ENCODE data around the gene GIT1. TPM values are rescaled to one million over a fixed set of nuclear protein-coding genes. Genes with fewer than 3 reads are reported as not detected.

GIT1 gene
- total and polyA plus RNA-seq, 8 donors: 17.7 to 67.2 (median 28.7) TPM

GRCh38 chr17:29557739-29558116, 31.7 kb downstream of the GIT1 start:
- no peak overlapping the region for H3K4me3 ChIP-seq
- H3K36me3 ChIP-seq: peaks cover 0 to 16% (median 13%) of the 10 kb centered on the region in 4 donors
- TF ChIP-seq POLR2AphosphoS5 (IDR thresholded peaks at IDR 0.05): no peak
- no peak for TF ChIP-seq CTCF (IDR thresholded peaks at IDR 0.05)
- no peak for TF ChIP-seq EP300 (IDR thresholded peaks at IDR 0.05)
- TF ChIP-seq POLR2A (IDR thresholded peaks at IDR 0.05): no peak
- H3K27ac ChIP-seq: no peak overlapping the region
- H3K4me1 ChIP-seq: peaks cover 0 to 46% (median 22%) of the 10 kb centered on the region in 4 donors
- H3K27me3 ChIP-seq: no peaks in the 10 kb centered on the region
- DNase-seq: no peak
- intact Hi-C loops (cut with DNase I; ENCODE audit: low total_unique reads): no loop called here
- H3K9me3 ChIP-seq: no peaks in the 10 kb centered on the region

- WGBS, 5 donors: 68 to 79% (median 75%) methylated on average over 1 of the region's 1 CpG
- TF ChIP-seq CTCF (IDR thresholded peaks at IDR 0.05): no peak
- TF ChIP-seq EP300 (IDR thresholded peaks at IDR 0.05): no peak
- no peak for TF ChIP-seq POLR2A (IDR thresholded peaks at IDR 0.05)
- TF ChIP-seq POLR2AphosphoS5 (IDR thresholded peaks at IDR 0.05): no peak
- peaks cover 0 to 41% (median 20%) of the 10 kb centered on the region in 4 donors for H3K4me1 ChIP-seq
Observed at GRCh38 chr17:29557085-29557738, 32.2 kb downstream of the GIT1 start.

GRCh38 chr17:29555840-29556239, 33.6 kb downstream of the GIT1 start:
- no peaks in the 10 kb centered on the region for H3K27me3 ChIP-seq
- no peak overlapping the region for H3K27ac ChIP-seq
- intact Hi-C loops (cut with DNase I; ENCODE audit: low total_unique reads): no loop called here
- no peaks in the 10 kb centered on the region for H3K36me3 ChIP-seq
- H3K4me1 ChIP-seq: peaks cover 0 to 27% (median 15%) of the 10 kb centered on the region in 4 donors
- 24 to 54% (median 40%) methylated on average over 3 of the region's 3 CpGs for WGBS, 5 donors
- TF ChIP-seq EP300 (IDR thresholded peaks at IDR 0.05) (no peak), CTCF (IDR thresholded peaks at IDR 0.05) (no peak), POLR2A (IDR thresholded peaks at IDR 0.05) (no peak), POLR2AphosphoS5 (IDR thresholded peaks at IDR 0.05) (no peak)
- peak in 1 of 2 donors; percentile 68 for DNase-seq
- no peaks in the 10 kb centered on the region for H3K9me3 ChIP-seq
- H3K4me3 ChIP-seq: no peak overlapping the region

More at GRCh38 chr17:29557085-29557738, 32.2 kb downstream of the GIT1 start:
- DNase-seq: no peak
- H3K27ac ChIP-seq: no peak overlapping the region
- H3K4me3 ChIP-seq: no peak overlapping the region
- H3K9me3 ChIP-seq: no peaks in the 10 kb centered on the region
- peaks cover 0 to 11% (median 8%) of the 10 kb centered on the region in 4 donors for H3K36me3 ChIP-seq
- intact Hi-C loops (cut with DNase I; ENCODE audit: low total_unique reads): no loop called here
- no peaks in the 10 kb centered on the region for H3K27me3 ChIP-seq

- Histone ChIP-seq H3K4me1 (peaks cover 0 to 9% (median 0%) of the 10 kb centered on the region in 4 donors), H3K4me3 (no peak overlapping the region), H3K9me3 (no peaks in the 10 kb centered on the region), H3K36me3 (peaks cover 0 to 9% (median 3%) of the 10 kb centered on the region in 4 donors), H3K27ac (no peak overlapping the region), H3K27me3 (no peaks in the 10 kb centered on the region)
- DNase-seq: peak in 1 of 2 donors; percentile 51
- TF ChIP-seq CTCF (IDR thresholded peaks at IDR 0.05) (no peak), POLR2AphosphoS5 (IDR thresholded peaks at IDR 0.05) (no peak), POLR2A (IDR thresholded peaks at IDR 0.05) (no peak), EP300 (IDR thresholded peaks at IDR 0.05) (no peak)
- 24 to 33% (median 30%) methylated on average over 5 of the region's 5 CpGs for WGBS, 5 donors
- intact Hi-C loops (cut with DNase I; ENCODE audit: low total_unique reads): no loop called here
Observed at GRCh38 chr17:29549177-29549923, 40.1 kb downstream of the GIT1 start.

Measured in stomach (tissue), 9 donors.